ENCODE results near the gene IAH1.

GRCh38 chr2:9439536-9439935, 34.8 kb upstream of the IAH1 start:
- TF ChIP-seq CTCF (IDR thresholded peaks at IDR 0.05) = no peak
- TF ChIP-seq BHLHE40 (IDR thresholded peaks at IDR 0.05; ENCODE audit: low read depth, low read length) = no peak
- no peak for TF ChIP-seq RCOR1 (IDR thresholded peaks at IDR 0.05; ENCODE audit: low read depth, low read length)
- no peak for TF ChIP-seq POLR2A (IDR thresholded peaks at IDR 0.05; ENCODE audit: low read length)
- no peak for TF ChIP-seq KDM1A (IDR thresholded peaks at IDR 0.05; ENCODE audit: low read depth)
- TF ChIP-seq SMC3 (IDR thresholded peaks at IDR 0.05) = no peak
- TF ChIP-seq USF2 (IDR thresholded peaks at IDR 0.05) = no peak
- no peak for TF ChIP-seq MYC (IDR thresholded peaks at IDR 0.05; ENCODE audit: borderline replicate concordance, low read length)
- no peak for TF ChIP-seq RFX5 (IDR thresholded peaks at IDR 0.05)
- TF ChIP-seq CHD4 (IDR thresholded peaks at IDR 0.05; ENCODE audit: borderline replicate concordance) = no peak
- no peak for TF ChIP-seq MAX (IDR thresholded peaks at IDR 0.05)
